Mesothelial cell of epicardium (in vitro differentiated cells): Measurements from ENCODE around the gene PGM2. TPM values are rescaled to one million over a fixed set of nuclear protein-coding genes. Genes with fewer than 3 reads are reported as not detected.

Source experiments
- DNase-seq, 2 experiments: peaks; one replicate each; pipeline ENCODE4 v3.0.0; 2021; ENCODE audit warnings: low spot score in 2 of 2; ENCODE audit not compliant: unreplicated experiment in 2 of 2
- H3K27ac Mint-ChIP-seq: 2 replicates; pipeline ENCODE4 v1.8.0; 2021; ENCODE audit warnings: mixed read lengths
- H3K27me3 Mint-ChIP-seq: 2 replicates; pipeline ENCODE4 v1.8.0; 2021; ENCODE audit warnings: low read depth, mixed read lengths
- H3K36me3 Mint-ChIP-seq: 2 replicates; pipeline ENCODE4 v1.8.0; 2021; ENCODE audit warnings: mixed read lengths
- H3K4me1 Mint-ChIP-seq: 2 replicates; pipeline ENCODE4 v1.8.0; 2021; ENCODE audit warnings: mixed read lengths
- H3K4me3 Mint-ChIP-seq: 2 replicates; pipeline ENCODE4 v1.8.0; 2021; ENCODE audit warnings: mild to moderate bottlenecking, moderate library complexity, mixed read lengths
- H3K9me3 Mint-ChIP-seq: 2 replicates; pipeline ENCODE4 v1.8.0; 2021; ENCODE audit warnings: mixed read lengths
- total RNA-seq: library from RNA; stranded (reverse); gene quantifications from 3 replicates; pipeline ENCODE4 v1.2.1, GENCODE V29; 2021
- TF ChIP-seq, protein P1 (sequence below): fragments of 200-600 bp; sonication (generic); IDR thresholded peaks from one replicate; pipeline ENCODE4 v1.5.0; 2021; ENCODE audit warnings: antibody characterized with exemption; ENCODE audit not compliant: unreplicated experiment

Gene PGM2
- total RNA-seq, 1 donor from 2014 or later: 16.8 TPM

DNA sequence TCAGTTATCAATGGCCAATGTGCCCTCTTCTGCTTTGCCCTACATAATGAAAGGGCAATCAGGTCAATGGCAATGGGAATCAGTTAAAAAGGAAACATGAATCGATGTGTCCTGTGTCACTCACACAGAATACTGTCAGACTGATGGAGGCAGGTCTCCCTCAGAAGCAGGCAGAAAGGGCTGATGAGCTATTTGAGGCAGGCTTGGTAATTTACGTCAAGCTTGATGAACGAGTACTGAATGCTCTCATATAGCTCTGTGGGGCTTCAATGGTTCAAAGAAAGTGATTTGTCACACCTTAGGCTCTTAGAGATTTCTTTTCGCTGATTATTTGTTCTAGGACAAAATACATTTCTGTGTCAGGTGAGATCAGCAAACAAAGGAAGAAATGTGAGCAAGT lies 41.8 kb downstream of the PGM2 start:
- peaks cover 11% of the 10 kb centered on the region for H3K9me3 Mint-ChIP-seq
- TF ChIP-seq, protein P1, sequence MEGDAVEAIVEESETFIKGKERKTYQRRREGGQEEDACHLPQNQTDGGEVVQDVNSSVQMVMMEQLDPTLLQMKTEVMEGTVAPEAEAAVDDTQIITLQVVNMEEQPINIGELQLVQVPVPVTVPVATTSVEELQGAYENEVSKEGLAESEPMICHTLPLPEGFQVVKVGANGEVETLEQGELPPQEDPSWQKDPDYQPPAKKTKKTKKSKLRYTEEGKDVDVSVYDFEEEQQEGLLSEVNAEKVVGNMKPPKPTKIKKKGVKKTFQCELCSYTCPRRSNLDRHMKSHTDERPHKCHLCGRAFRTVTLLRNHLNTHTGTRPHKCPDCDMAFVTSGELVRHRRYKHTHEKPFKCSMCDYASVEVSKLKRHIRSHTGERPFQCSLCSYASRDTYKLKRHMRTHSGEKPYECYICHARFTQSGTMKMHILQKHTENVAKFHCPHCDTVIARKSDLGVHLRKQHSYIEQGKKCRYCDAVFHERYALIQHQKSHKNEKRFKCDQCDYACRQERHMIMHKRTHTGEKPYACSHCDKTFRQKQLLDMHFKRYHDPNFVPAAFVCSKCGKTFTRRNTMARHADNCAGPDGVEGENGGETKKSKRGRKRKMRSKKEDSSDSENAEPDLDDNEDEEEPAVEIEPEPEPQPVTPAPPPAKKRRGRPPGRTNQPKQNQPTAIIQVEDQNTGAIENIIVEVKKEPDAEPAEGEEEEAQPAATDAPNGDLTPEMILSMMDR: no peak
- H3K27ac Mint-ChIP-seq: no peak overlapping the region
- no peak for DNase-seq
- peaks cover 15% of the 10 kb centered on the region for H3K36me3 Mint-ChIP-seq
- H3K27me3 Mint-ChIP-seq: no peaks in the 10 kb centered on the region
- no peak overlapping the region for H3K4me3 Mint-ChIP-seq
- no peaks in the 10 kb centered on the region for H3K4me1 Mint-ChIP-seq

DNA sequence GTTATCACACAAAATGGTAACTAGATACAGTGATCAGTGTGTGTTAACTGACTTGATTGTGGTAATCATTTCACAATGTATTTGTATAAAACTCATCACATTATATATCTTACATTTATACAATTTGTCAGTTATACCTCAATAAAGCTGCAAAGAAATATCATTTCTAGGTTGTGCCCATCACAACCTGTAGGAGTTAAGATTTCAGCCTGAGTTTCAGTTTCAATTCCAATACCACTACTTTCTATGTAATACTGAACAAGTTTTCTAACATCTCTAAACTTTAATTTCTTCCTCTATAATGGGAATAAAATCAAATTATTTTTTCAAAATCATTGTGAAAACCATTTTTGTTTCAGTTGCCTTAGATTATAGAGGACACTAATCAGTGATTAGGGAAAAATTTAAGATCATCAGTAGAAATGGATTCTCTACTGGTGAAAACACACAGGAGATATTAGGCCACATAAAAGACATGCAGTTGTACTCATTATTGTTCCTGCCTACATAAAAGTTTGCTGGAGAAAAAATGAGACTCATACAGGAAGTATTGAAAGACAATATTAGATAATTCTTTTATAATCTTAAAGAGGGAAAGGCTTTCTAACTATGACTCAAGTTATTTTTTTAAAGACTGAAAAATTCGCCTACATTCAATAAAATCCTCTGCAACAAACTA lies 46.0 kb downstream of the PGM2 start:
- H3K36me3 Mint-ChIP-seq: peaks cover 6% of the 10 kb centered on the region
- no peak for DNase-seq
- TF ChIP-seq, protein P1: no peak

DNA sequence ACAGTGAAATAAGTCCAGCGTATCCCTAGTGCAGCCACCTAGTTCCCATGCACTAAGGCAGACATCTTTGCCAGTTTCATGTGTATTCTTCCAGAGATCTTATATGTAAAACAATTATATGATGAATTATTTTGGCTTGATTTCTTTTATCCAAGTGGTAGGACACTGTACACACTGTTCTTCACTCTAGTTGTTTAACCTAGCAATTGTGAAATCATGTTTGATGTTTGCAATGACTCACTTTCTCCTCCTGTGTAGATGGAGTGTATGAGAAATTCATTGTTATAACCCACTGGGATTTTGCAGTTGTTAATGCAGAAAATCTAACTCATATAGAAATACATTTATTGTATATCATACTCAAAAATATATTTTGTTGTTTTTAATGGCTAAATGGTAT lies 46.9 kb downstream of the PGM2 start:
- no peak for DNase-seq
- Mint-ChIP-seq H3K36me3 (no peaks in the 10 kb centered on the region), H3K9me3 (no peaks in the 10 kb centered on the region), H3K4me1 (no peaks in the 10 kb centered on the region), H3K27me3 (peaks cover 2% of the 10 kb centered on the region), H3K27ac (no peak overlapping the region), H3K4me3 (no peak overlapping the region)
- TF ChIP-seq, protein P1: no peak

More for the DNA sequence above, 46.0 kb downstream of the PGM2 start:
- Mint-ChIP-seq H3K9me3 (peaks cover 6% of the 10 kb centered on the region), H3K4me1 (no peaks in the 10 kb centered on the region), H3K4me3 (no peak overlapping the region), H3K27me3 (peaks cover 2% of the 10 kb centered on the region), H3K27ac (no peak overlapping the region)

- Mint-ChIP-seq H3K4me1 (no peaks in the 10 kb centered on the region), H3K27me3 (peaks cover 2% of the 10 kb centered on the region), H3K4me3 (no peak overlapping the region), H3K9me3 (no peaks in the 10 kb centered on the region), H3K36me3 (no peaks in the 10 kb centered on the region), H3K27ac (no peak overlapping the region)
- DNase-seq: no peak
- TF ChIP-seq, protein P1: no peak
These were observed 49.7 kb downstream of the PGM2 start for GRCh38 chr4:37876156-37876555.

DNA sequence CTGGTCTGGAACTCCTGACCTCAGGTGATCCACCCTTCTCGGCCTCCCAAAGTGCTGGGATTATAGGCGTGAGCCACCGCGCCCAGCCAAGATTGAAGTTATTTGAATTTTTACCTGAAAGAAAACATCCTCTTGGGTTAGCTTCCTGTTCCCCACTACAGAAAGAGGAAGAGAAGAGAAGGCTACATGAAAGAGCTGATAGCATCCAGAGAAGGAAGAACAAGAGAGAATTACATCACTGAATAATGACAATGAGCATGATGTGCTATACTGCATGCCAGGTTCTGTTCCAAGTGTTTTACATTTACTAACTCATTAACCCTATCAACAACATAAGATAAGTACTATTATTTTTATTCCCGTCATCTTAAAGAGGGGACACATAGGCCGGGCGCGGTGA lies 52.9 kb downstream of the PGM2 start:
- DNase-seq: no peak
- Mint-ChIP-seq H3K9me3 (no peaks in the 10 kb centered on the region), H3K4me1 (no peaks in the 10 kb centered on the region), H3K27me3 (peaks cover 20% of the 10 kb centered on the region), H3K4me3 (no peak overlapping the region), H3K36me3 (no peaks in the 10 kb centered on the region), H3K27ac (no peak overlapping the region)
- TF ChIP-seq, protein P1: no peak

GRCh38 chr4:37881811-37882210 lies 55.3 kb downstream of the PGM2 start:
- TF ChIP-seq, protein P1: no peak
- Mint-ChIP-seq H3K36me3 (no peaks in the 10 kb centered on the region), H3K4me3 (no peak overlapping the region), H3K4me1 (no peaks in the 10 kb centered on the region), H3K27me3 (peaks cover 29% of the 10 kb centered on the region), H3K9me3 (no peaks in the 10 kb centered on the region), H3K27ac (no peak overlapping the region)
- DNase-seq: no peak
